Adrenal gland (tissue), 5 donors: ENCODE data around the gene CEL.

Source experiments
- POLR2A ChIP-seq, 2 donors: fragments of 450-650 bp; IDR thresholded peaks; one replicate each; pipeline ENCODE4 v1.6.1; 2017; ENCODE audit warnings: antibody characterized with exemption in 2 of 2, mild to moderate bottlenecking in 2 of 2, moderate library complexity in 1 of 2
- TF ChIP-seq, protein P1 (sequence below), 6 experiments: fragments of 450-650 bp in 4 of 6; fragments of 200-600 bp in 2 of 6; sonication (generic) in 1 of 6; IDR thresholded peaks; 1 replicate in 5 of 6; 2 replicates in 1 of 6; pipeline versions ENCODE4 v1.5.1 to v1.8.0; 2016 to 2021; ENCODE audit warnings: antibody characterized with exemption in 6 of 6, mild to moderate bottlenecking in 2 of 6, moderate library complexity in 1 of 6
- donor health status: DM: no; HTN: no; CAD: no.

DNA sequence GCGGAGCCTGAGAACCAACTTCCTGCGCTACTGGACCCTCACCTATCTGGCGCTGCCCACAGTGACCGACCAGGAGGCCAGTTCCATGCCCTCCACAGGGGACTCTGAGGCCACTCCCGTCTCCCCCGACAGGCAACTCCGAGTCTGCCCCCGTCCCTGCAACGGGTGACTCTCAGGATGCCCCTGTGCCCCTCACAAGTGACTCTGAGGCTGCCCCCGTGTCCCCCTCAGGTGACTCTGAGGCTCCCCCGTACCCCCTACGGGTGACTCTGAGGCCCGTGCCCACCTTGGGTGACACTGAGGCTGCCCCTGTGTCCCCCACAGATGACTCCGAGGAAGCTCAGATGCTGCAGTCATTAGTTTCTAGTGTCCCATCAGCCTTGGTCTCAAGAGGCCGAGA lies 25.1 kb downstream of the CEL start:
- no peak for TF ChIP-seq POLR2A (IDR thresholded peaks at IDR 0.05)
- TF ChIP-seq, protein P1, sequence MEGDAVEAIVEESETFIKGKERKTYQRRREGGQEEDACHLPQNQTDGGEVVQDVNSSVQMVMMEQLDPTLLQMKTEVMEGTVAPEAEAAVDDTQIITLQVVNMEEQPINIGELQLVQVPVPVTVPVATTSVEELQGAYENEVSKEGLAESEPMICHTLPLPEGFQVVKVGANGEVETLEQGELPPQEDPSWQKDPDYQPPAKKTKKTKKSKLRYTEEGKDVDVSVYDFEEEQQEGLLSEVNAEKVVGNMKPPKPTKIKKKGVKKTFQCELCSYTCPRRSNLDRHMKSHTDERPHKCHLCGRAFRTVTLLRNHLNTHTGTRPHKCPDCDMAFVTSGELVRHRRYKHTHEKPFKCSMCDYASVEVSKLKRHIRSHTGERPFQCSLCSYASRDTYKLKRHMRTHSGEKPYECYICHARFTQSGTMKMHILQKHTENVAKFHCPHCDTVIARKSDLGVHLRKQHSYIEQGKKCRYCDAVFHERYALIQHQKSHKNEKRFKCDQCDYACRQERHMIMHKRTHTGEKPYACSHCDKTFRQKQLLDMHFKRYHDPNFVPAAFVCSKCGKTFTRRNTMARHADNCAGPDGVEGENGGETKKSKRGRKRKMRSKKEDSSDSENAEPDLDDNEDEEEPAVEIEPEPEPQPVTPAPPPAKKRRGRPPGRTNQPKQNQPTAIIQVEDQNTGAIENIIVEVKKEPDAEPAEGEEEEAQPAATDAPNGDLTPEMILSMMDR (IDR thresholded peaks at IDR 0.05): no peak
